ENCODE measurements around the gene MTCL1. TPM values are rescaled to one million over a fixed set of nuclear protein-coding genes. Genes with fewer than 3 reads are reported as not detected.

MTCL1 gene
- total and polyA plus RNA-seq, 9 donors, result 2.2 to 9.6 (median 6.5) TPM

GRCh38 chr18:8766559-8767293, 61.4 kb downstream of the MTCL1 start:
- H3K36me3 ChIP-seq, result no peaks in the 10 kb centered on the region
- intact Hi-C loops (cut with DNase I), result no loop called here
- H3K27me3 ChIP-seq, result no peaks in the 10 kb centered on the region
- H3K4me3 ChIP-seq, result no peak overlapping the region
- peaks cover 3% of the 10 kb centered on the region for H3K4me1 ChIP-seq (ENCODE audit: insufficient read depth)
- H3K27ac ChIP-seq, result no peak overlapping the region
- H3K9me3 ChIP-seq, result no peaks in the 10 kb centered on the region
- no peak for TF ChIP-seq EP300 (IDR thresholded peaks at IDR 0.05)
- TF ChIP-seq POLR2A (IDR thresholded peaks at IDR 0.05), result no peak
- no peak for TF ChIP-seq CTCF (IDR thresholded peaks at IDR 0.05)
- DNase-seq, result no peak
- 57 to 82% (median 75%) methylated on average over 2 of the region's 2 CpGs for WGBS, 3 donors

GRCh38 chr18:8767340-8767739, 62.0 kb downstream of the MTCL1 start:
- Histone ChIP-seq H3K36me3 (no peaks in the 10 kb centered on the region), H3K9me3 (no peaks in the 10 kb centered on the region), H3K4me1 (ENCODE audit: insufficient read depth) (peaks cover 3% of the 10 kb centered on the region), H3K27me3 (no peaks in the 10 kb centered on the region), H3K27ac (no peak overlapping the region), H3K4me3 (no peak overlapping the region)
- DNase-seq, result no peak
- intact Hi-C loops (cut with DNase I), result no loop called here
- 93 to 98% (median 96%) methylated on average over 4 of the region's 4 CpGs for WGBS, 3 donors
- TF ChIP-seq CTCF (IDR thresholded peaks at IDR 0.05) (no peak), EP300 (IDR thresholded peaks at IDR 0.05) (no peak), POLR2A (IDR thresholded peaks at IDR 0.05) (no peak)

GRCh38 chr18:8769509-8770095, 64.2 kb downstream of the MTCL1 start:
- TF ChIP-seq EP300 (IDR thresholded peaks at IDR 0.05), result no peak
- TF ChIP-seq POLR2A (IDR thresholded peaks at IDR 0.05), result no peak
- no peak for TF ChIP-seq CTCF (IDR thresholded peaks at IDR 0.05)
- Histone ChIP-seq H3K27me3 (no peaks in the 10 kb centered on the region), H3K4me1 (ENCODE audit: insufficient read depth) (peaks cover 3% of the 10 kb centered on the region), H3K9me3 (no peaks in the 10 kb centered on the region), H3K4me3 (no peak overlapping the region), H3K27ac (no peak overlapping the region), H3K36me3 (no peaks in the 10 kb centered on the region)
- 89 to 90% (median 90%) methylated on average over 3 of the region's 3 CpGs for WGBS, 3 donors
- intact Hi-C loops (cut with DNase I), result no loop called here
- DNase-seq, result no peak

- intact Hi-C loops (cut with DNase I), result no loop called here
- TF ChIP-seq CTCF (IDR thresholded peaks at IDR 0.05) (no peak), EP300 (IDR thresholded peaks at IDR 0.05) (no peak), POLR2A (IDR thresholded peaks at IDR 0.05) (no peak)
- Histone ChIP-seq H3K27me3 (no peaks in the 10 kb centered on the region), H3K36me3 (no peaks in the 10 kb centered on the region), H3K9me3 (no peaks in the 10 kb centered on the region), H3K4me3 (no peak overlapping the region), H3K4me1 (ENCODE audit: insufficient read depth) (peaks cover 3% of the 10 kb centered on the region), H3K27ac (no peak overlapping the region)
- WGBS, 3 donors, result 88 to 91% (median 89%) methylated on average over 1 of the region's 1 CpG
- no peak for DNase-seq
These were observed 65.3 kb downstream of the MTCL1 start for GRCh38 chr18:8770657-8771056.

Data from ovary (tissue), 9 donors.